GM15510 (cell line): ENCODE measurements around the gene CCDC69.

Experiments used
- POLR2A ChIP-seq: IDR thresholded peaks from 3 replicates; pipeline ENCODE4 v1.6.1; 2011; ENCODE audit warnings: borderline replicate concordance; ENCODE audit not compliant: insufficient read length; ENCODE audit errors: extremely low read depth

The CCDC69 gene

GRCh38 chr5:151234476-151235238 lies 10.8 kb upstream of the CCDC69 start:
- peak; percentile 43 for TF ChIP-seq POLR2A

DNA sequence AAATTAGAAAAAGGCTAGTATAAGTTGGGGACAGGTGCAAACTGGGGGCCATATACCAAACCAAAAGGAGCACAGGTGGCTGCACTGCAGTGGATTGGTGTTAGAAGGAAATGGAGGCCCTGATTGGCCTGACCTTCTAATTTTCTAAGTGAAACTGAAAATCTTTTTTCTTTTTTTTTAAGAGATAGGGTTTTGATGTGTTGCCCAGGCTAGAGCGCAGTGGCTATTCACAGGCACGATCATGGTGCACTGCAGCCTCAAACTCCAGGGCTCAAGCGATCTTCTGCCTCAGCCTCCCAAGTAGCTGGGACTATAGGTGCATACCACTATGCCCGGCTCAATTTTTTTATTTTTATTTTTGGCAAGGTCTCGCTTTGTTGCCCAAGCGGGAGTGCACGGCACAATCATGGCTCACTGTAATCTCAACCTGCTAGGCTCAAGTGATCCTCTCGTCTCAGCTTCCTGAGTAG lies 9.8 kb upstream of the CCDC69 start:
- peak; percentile 21 for TF ChIP-seq POLR2A

DNA sequence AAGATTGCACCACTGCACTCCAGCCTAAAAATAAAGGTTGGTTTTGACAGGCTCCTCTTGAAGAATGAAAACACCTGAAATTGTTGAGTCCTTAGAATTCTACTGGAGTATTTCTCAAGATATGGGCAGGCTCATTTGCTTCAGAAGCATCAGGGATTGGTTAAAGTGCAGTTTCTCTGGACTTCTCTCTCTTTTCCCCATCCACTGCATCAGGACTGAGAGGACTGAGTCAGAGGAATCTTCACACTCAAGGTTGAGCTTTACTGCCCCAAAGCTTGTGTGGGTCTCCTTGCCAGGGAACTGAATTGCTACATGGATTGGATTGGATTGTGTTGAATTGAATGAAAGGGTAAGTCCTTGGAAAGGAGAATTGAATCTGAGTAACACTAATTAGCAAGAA lies 7.5 kb upstream of the CCDC69 start:
- TF ChIP-seq POLR2A: no peak

DNA sequence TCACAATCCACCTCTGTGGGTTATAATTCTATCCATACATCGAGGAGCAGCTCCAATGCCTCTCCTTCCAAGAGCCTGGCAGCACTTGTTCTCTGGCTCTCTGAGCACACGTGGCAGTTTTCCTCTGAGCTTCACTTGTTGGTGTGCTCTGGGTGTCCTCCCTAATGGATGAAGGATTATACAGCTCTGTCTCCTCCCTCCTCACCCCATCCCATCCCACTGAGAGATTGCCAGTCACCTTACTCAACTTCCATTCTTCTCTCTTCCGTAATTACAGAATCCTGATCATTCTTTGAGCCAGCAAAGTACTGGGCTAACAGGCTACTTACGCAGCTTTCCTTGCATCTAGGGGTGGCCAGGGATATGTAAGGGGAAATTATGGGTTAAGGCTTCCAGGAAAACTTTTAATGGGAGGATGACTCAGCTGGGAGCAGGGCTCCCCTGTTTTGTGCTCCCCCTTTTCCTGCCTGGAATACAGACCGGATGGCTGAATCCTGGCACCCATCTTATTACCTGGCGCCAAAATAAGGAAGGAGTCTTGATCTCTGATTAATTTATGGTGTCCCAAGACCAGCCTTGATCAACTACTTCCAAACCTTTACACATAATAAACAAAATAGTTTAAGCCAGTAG lies 6.3 kb upstream of the CCDC69 start:
- no peak for TF ChIP-seq POLR2A

DNA sequence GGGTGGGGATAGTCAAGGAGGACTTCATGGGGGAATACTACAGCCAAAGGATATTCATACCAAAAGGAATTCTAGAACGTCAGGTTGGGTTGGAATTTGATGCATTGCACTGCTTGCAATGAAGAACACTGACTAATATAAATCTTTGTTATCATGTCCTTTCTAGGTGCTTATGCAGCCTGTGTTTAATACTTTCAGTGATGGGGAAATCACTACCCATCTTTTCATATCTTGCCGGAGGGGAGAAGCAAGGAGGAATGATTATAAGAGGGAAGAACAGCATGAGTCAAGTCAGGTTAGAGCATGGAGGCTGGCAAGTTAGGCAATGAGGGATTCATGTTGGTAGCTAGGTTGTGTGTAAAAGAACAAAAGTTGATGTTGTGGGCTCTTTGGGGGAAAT lies 5.1 kb upstream of the CCDC69 start:
- no peak for TF ChIP-seq POLR2A

DNA sequence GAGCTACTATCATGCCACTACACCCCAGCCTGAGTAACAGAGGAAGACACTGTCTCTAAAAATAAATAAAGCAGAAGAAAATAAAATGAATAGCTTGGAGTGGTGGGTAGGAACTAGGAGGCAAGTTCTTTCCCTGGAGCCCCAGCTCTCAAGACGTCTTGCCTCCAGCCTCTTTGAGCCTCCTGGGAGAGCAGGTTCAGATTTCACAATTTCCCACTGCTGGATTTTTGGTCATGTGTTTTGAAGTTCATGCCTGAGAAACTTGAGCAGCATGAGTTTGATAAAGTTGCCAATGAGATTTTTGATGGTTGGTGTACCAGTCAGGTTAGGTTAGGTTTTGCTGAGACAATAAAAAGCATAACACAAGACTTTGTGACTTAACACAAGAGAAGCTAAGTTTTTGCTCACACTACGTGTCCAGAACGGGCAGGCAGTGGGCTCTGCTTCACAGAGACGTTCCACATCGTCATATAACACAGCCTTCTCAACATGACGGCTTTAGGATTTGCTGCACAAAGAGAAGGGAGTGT lies 4.1 kb upstream of the CCDC69 start:
- TF ChIP-seq POLR2A: no peak

- TF ChIP-seq POLR2A: no peak
Measured at GRCh38 chr5:151225475-151225874, 1.6 kb upstream of the CCDC69 start.

DNA sequence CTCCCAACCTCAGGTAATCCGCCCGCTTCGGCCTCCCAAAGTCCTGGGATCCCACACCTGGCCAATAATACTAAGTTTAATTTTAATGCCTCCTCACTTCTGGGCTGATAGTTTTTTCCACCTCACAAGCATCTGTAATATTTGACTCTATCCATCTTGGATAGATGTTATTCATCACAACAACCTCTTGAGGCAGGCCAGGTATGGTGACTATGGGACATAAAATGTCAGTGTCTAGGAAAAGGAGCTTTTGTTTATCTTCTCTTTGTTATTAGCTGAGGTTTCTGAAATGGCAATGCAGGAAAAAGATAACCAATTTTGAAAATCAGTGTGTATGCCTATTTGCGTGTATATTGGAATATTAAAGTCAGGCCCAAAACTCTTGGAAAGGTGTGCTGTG lies 1.2 kb upstream of the CCDC69 start:
- no peak for TF ChIP-seq POLR2A

GRCh38 chr5:151224372-151224771 lies 480 bp upstream of the CCDC69 start:
- TF ChIP-seq POLR2A: no peak

DNA sequence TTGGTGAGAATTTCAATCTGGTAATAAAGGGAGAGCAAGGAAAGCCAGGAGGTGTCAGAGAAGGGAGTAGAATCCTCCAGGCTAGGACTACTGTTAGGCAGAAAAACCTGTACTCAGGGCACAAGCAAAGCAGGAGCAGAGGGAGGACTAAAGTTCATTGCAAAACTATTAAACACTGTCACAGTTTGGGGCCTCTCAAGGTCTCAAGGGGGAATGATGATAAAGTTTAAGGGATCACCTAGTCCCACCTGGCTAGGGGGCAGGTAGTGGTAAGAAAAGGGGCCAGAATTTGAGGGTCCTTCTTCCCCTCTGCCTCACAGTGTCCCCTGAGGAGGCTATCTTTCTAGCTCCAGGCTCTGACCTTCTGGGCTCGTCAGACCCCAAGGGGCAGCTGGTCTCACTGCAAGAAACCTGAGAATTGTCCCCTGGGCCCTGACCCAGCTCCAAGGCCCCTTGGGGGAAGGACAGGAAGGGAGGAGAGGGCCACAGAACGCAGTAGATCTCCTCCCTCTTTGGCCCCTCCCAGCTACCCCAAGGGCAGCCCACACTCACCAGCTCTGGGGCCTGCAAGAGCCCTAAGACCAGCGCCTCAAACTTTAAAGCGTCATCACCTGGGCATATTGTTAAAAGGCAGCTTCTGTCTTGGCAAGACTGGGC lies 974 bp downstream of the CCDC69 start:
- TF ChIP-seq POLR2A: peak; percentile 39

- TF ChIP-seq POLR2A: no peak
Measured at GRCh38 chr5:151222054-151222789, 1.7 kb downstream of the CCDC69 start.

- no peak for TF ChIP-seq POLR2A
Measured at GRCh38 chr5:151221574-151221973, 2.3 kb downstream of the CCDC69 start.

DNA sequence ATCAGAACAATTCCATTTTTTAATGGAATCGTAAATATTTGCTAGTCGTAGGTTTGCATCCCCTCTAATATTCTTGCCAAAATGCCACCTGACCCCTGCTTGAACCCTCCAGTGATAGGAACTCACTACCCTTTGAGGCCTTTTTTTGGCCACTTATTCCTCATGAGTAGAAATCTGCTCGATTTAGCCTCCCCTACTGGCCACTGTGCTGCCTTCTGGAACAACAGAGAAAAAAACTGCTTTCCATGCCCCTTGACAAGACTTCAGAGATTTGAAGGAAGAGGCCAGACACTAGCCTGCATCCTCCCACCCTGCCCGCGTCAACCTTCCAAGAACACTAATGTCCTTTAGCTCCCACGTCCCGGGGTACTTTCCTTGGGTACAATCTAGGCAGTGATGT lies 4.1 kb downstream of the CCDC69 start:
- TF ChIP-seq POLR2A: no peak

GRCh38 chr5:151219138-151219537 lies 4.8 kb downstream of the CCDC69 start:
- no peak for TF ChIP-seq POLR2A

- no peak for TF ChIP-seq POLR2A
Measured at GRCh38 chr5:151218177-151218576, 5.7 kb downstream of the CCDC69 start.
